GM03348 (cell line): ENCODE data around the gene DCUN1D1.

ENCODE experiments used
- DNase-seq: peaks from one replicate; pipeline ENCODE4 v3.0.0; 2012; ENCODE audit warnings: low spot score

DCUN1D1 gene

GRCh38 chr3:182972387-182972786 lies 8.0 kb downstream of the DCUN1D1 start:
- DNase-seq: no peak

DNA sequence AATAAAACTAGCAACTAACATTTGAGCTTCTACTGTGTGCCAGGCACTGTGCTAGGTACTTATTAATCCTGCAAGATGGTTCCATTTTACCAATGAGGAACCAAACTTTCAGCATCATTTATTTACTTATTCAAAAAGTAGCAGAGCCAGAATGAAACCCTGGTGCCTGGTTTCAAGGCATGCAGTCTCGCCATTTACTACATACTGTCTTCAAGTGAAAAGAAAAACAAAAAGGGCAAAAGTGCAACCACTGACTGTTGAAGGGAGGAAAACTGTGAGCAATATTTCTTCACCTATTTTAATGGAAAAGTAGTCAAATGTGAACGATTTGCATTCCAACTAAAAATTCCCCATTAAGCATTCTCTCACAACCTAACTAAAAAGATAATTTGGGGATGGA lies 8.7 kb downstream of the DCUN1D1 start:
- no peak for DNase-seq

- no peak for DNase-seq
Measured at GRCh38 chr3:182970811-182971418, 9.4 kb downstream of the DCUN1D1 start.

- DNase-seq: no peak
Measured at GRCh38 chr3:182969853-182970252, 10.5 kb downstream of the DCUN1D1 start.

GRCh38 chr3:182969277-182969676 lies 11.1 kb downstream of the DCUN1D1 start:
- DNase-seq: peak; percentile 62

DNA sequence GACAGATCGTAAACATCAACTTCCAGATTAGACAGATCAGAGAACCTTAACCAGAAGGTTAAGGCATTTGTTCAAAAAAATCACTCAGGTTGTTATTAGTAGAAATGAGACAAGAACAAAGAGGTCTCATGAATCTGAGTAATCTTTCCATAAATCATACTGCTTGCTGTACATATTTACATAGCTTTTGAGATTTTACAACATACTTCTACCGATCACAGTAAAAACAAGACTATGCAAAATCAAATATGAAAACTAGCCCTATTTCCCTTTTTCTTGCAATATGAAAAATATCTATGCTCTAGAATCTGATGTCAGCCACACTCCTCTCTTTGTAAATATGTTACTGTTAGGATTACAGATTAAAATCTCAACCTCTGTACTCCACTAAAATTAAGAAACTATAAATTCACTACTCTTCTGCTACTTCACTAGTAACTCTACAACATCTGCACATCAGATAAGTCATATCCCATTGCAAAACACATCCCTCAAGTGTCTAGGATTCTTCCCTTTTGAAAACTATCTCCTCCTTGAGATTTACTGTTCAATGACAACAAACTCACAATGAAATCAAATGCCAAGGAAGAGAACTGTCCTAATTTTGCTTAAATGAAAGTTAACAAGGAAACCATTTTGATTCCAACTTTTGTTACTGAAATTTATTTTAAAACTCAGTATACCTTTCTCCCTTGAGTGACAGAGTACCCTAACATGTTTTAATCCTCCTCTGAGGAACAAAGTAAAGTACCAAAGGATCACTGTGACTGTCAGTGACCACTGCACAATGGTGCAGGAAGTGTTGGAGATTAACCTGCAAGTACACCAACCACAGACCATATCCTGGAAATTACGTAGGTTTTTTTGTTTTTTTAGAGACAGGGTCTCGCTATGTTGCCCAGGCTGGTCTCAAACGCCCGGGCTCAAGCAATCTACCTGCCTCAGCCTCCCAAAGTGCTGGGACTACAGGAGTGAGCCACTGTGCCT lies 12.8 kb downstream of the DCUN1D1 start:
- DNase-seq: peak; percentile 18

GRCh38 chr3:182965861-182966366 lies 14.4 kb downstream of the DCUN1D1 start:
- no peak for DNase-seq

DNA sequence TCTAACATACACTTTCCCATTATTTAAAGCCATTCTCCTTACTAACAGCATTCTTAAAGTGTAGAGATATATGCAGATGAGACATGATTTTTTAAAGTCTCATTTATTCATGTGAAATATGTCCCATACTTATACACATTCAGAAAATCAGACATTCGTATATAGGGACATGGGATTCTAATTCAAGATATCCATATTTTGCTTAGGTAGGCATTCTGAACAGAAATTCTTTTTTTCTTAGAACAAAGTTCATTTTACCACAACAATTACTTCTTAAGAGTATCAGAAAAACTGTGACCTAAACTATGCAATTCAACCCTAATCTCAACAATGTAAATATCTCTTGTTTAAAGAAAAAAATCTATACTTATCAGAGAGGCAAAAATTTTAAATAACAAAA lies 16.2 kb downstream of the DCUN1D1 start:
- DNase-seq: no peak

DNA sequence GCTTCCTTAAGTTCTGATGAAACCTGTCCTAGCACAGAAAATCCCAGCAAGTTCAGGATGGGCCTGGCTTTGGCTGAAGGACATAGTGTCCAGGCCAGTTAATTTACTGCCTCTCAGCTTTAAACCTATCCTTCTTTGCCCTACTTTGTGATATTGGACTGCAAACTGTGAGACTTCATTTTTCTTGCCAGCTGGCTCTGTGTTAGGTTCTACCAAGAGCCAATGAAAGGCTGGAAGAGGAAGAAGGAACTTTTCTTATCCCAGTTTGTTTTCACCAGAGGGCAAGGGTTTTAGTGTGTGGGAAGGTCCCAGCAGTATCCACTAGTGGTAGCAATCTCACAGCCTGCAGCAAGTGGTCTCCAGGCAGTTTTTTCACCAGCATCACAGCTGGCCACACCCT lies 18.2 kb downstream of the DCUN1D1 start:
- no peak for DNase-seq

DNA sequence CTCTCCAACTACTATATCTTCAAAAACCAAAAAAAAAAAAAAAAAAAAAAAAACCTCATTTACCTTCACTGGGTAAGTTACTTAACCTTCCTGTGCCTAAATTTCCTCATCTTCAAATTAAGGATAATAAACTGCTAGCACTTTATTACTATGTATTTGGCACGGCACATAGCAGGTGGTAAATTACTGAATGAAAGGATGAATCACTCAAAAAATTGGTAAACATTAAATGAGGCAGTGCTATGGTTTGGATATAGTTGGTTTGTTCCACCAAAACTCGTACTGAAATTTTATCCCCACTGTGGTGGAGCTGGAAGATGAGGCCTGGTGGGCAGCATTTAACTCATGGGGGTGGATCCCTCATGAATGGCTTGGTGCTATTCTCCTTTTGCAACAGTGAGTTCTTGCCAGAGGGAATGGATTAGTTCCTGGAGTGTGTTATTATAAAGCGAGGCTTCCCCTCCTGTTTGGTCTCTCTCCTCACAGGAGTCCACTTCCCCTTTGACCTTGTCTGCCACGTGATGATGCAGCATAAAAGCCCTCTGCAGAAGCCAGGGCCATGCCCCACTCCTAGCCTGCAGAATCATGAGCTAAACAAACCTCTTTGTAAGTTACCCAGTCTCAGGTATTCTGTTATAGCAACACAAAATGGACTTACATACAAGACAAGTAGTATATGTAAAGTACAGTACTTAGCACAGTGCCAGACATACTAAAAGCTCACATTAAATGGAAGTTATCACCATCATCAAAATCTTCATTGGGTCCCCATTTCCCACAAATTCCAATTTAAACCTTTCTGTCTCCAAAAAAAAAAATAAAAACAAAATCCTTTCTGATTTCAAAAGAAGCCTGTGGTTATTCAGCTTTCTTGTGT lies 20.6 kb downstream of the DCUN1D1 start:
- DNase-seq: no peak

DNA sequence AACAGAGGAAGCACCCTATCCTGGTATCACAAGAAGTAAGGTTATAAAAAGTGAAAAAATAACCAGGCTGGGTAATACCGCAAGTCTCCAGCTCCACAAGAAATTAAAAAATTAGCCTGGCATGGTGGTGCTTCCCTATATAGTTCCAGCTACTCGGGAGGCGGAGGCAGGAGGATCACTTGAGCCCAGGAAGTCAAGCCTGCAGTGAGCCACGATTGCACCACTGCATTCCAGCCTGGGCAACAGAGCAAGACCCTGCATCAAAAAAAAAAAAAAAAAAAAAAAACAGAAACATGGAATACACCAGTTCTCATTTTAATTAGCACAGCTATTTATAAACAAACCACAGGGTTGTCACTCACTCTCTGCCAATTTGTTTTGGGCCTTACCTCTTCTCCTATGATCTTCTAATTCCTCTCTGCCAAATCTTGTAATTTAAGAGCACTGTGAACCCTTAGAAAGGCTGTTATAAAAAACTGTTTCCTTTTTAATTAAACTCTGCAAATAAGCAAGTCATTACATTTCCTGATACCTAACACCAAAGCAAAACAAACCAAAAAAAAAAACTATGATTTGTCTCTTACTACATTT lies 22.6 kb downstream of the DCUN1D1 start:
- DNase-seq: no peak

GRCh38 chr3:182957226-182957625 lies 23.1 kb downstream of the DCUN1D1 start:
- DNase-seq: no peak

GRCh38 chr3:182954553-182955235 lies 25.6 kb downstream of the DCUN1D1 start:
- no peak for DNase-seq

GRCh38 chr3:182949688-182950087 lies 30.6 kb downstream of the DCUN1D1 start:
- DNase-seq: no peak

GRCh38 chr3:182948305-182948704 lies 32.0 kb downstream of the DCUN1D1 start:
- DNase-seq: no peak

DNA sequence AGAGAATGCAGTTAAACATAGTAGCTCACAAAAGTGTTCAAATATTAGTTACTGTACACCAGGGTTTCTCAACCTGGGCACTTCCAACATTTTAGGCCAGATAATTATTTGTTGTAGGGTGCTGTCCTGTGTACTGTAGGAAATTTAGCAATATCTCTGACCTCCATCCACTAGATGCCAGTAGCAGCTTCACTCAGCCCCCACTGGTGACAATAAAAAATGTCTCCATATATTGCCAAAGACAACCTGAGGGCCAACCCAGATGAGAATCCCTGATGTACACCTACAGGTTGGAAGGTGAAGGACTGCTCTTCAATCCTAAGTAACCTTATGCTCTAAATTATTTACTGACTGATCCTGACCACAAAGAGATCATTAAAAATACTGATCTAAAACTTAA lies 32.5 kb downstream of the DCUN1D1 start:
- no peak for DNase-seq

DNA sequence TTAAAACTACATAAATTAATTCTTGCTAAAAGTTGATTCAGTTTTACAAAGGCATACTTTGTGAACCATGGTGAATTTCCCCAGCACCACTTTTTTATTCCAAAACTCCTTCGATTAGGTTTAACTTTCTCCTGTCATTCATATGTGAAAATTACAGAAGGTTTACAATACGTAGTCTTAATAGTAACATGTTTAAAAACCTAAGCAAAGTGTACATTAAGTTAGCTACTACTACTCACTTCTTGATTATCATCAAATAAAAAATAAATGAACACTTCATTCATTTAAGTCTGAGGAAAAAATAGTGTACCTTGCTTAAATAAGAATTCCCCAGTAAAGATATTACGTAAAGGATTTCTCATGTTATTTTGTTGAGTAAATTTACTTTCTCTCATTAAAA lies 38.6 kb downstream of the DCUN1D1 start:
- DNase-seq: no peak

GRCh38 chr3:182940266-182940808 lies 40.0 kb downstream of the DCUN1D1 start:
- DNase-seq: no peak

DNA sequence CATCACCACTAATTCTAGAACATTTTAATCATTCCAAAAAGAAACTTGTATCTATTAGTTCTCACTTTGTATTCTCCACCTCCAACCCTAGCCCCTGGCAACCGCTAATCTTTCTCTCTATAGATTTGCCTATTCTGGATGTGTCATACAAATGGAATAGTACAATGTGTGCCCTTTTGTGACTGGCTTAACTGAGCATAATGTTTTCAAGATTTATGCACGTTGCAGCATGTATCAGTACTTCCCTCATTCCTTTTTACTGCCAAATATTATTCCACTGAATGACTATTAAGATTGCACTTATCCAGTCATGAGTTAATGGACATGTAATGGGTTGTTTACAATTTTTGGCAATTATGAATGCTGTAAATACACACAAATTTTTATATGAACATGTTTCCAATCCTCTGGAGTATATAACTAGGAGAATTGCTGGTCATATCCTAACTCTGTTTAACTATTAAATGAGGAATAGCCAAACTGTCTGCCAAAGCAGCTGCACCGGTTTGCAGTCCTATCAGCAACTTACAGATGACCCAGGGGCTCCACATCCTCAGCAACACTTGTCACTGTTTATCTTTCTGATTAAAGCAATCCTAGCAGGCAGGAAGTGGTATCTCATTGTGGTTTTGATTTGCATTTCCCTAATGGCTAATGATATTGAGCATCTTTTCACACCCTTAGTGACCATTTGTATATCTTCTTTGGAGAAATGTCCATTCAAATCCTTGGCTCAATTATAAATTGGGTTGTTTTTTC lies 42.9 kb downstream of the DCUN1D1 start:
- DNase-seq: no peak

GRCh38 chr3:182936918-182937285 lies 43.4 kb downstream of the DCUN1D1 start:
- DNase-seq: no peak
